Lower lobe of right lung (tissue), 2 donors: Measurements from ENCODE around the gene XPNPEP3. TPM values are rescaled to one million over a fixed set of nuclear protein-coding genes. Genes with fewer than 3 reads are reported as not detected.

Experiments used
- ATAC-seq, 2 donors: fragments of 200-7000 bp; cut with Tn5 transposase; one replicate each; pipeline ENCODE4 v1.9.1; 2020 to 2022; ENCODE audit warnings: mild to moderate bottlenecking in 2 of 2, moderate library complexity in 2 of 2
- DNase-seq: peaks from one replicate; pipeline ENCODE4 v3.0.0-alpha.2; 2020
- H3K27ac ChIP-seq: fragments of 200-600 bp; one replicate; pipeline ENCODE4 v1.8.0; 2022
- H3K27me3 ChIP-seq: fragments of 200-600 bp; one replicate; pipeline ENCODE4 v1.8.0; 2022; ENCODE audit warnings: low read depth
- H3K36me3 ChIP-seq: fragments of 200-600 bp; one replicate; pipeline ENCODE4 v1.8.0; 2022; ENCODE audit warnings: mild to moderate bottlenecking
- H3K4me1 ChIP-seq: fragments of 200-600 bp; one replicate; pipeline ENCODE4 v1.8.0; 2022
- H3K4me3 ChIP-seq: fragments of 200-600 bp; one replicate; pipeline ENCODE4 v1.8.0; 2022; ENCODE audit warnings: mild to moderate bottlenecking
- H3K9me3 ChIP-seq: fragments of 200-600 bp; one replicate; pipeline ENCODE4 v1.8.0; 2022
- CTCF ChIP-seq: fragments of 200-600 bp; IDR thresholded peaks from one replicate; pipeline ENCODE4 v1.8.0; 2022; ENCODE audit warnings: antibody characterized with exemption, mild to moderate bottlenecking
- intact Hi-C: fragments of 100-400 bp; cut with DNase I; formaldehyde crosslinking; loops from one replicate; pipeline ENCODE4 v1.11.0; 2022
- total RNA-seq: library from RNA; stranded (reverse); fragmentation: NEBNext Ultra II Directional; extraction: Animal tissue kit (Norgen Biotek cat#: 25700); gene quantifications from one replicate; pipeline ENCODE4 v1.2.1, GENCODE V29; 2021
- donor health status: DM: no; HTN: yes; CAD: no; lungs with severe emphysema.

XPNPEP3 gene
- total RNA-seq, 1 donor from 2014 or later: 19.1 TPM

- no peak for ATAC-seq
- H3K27me3 ChIP-seq: no peaks in the 10 kb centered on the region
- no peak overlapping the region for H3K27ac ChIP-seq
- no peak for DNase-seq
- peak overlapping the region; percentile 89 for H3K4me3 ChIP-seq
- intact Hi-C loops: no loop called here
- H3K9me3 ChIP-seq: no peaks in the 10 kb centered on the region
- H3K4me1 ChIP-seq: peaks cover 47% of the 10 kb centered on the region
- H3K36me3 ChIP-seq: peaks cover 17% of the 10 kb centered on the region
- no peak for TF ChIP-seq CTCF
Measured at GRCh38 chr22:40853961-40854360, 3.0 kb upstream of the XPNPEP3 start.

- TF ChIP-seq CTCF: no peak
- Histone ChIP-seq H3K27me3 (no peaks in the 10 kb centered on the region), H3K9me3 (no peaks in the 10 kb centered on the region), H3K36me3 (peaks cover 4% of the 10 kb centered on the region), H3K4me3 (peak overlapping the region; percentile 89), H3K27ac (peak overlapping the region; percentile 94), H3K4me1 (peaks cover 47% of the 10 kb centered on the region)
- no peak for ATAC-seq
- intact Hi-C loops: no loop called here
- no peak for DNase-seq
Measured at GRCh38 chr22:40855071-40855978, 1.6 kb upstream of the XPNPEP3 start.

- Histone ChIP-seq H3K27ac (peak overlapping the region; percentile 94), H3K27me3 (no peaks in the 10 kb centered on the region), H3K36me3 (no peaks in the 10 kb centered on the region), H3K4me1 (peaks cover 47% of the 10 kb centered on the region), H3K4me3 (peak overlapping the region; percentile 89), H3K9me3 (no peaks in the 10 kb centered on the region)
- peak; percentile 47 to 49 for ATAC-seq
- DNase-seq: no peak
- intact Hi-C loops: no loop called here
- TF ChIP-seq CTCF: no peak
Measured at GRCh38 chr22:40855979-40856512, 902 bp upstream of the XPNPEP3 start.

GRCh38 chr22:40857309-40857855, 434 bp downstream of the XPNPEP3 start:
- intact Hi-C loops: no loop called here
- H3K4me3 ChIP-seq: peak overlapping the region; percentile 89
- peak overlapping the region; percentile 94 for H3K27ac ChIP-seq
- peaks cover 8% of the 10 kb centered on the region for H3K36me3 ChIP-seq
- DNase-seq (no peak), ATAC-seq (no peak)
- H3K4me1 ChIP-seq: peaks cover 47% of the 10 kb centered on the region
- H3K27me3 ChIP-seq: no peaks in the 10 kb centered on the region
- no peaks in the 10 kb centered on the region for H3K9me3 ChIP-seq
- TF ChIP-seq CTCF: no peak

- Histone ChIP-seq H3K27me3 (no peaks in the 10 kb centered on the region), H3K27ac (no peak within 1 kb of the TSS), H3K9me3 (no peaks in the 10 kb centered on the region), H3K4me1 (peaks cover 15% of the 10 kb centered on the region), H3K4me3 (no peak within 1 kb of the TSS), H3K36me3 (peaks cover 8% of the 10 kb centered on the region)
- intact Hi-C loops: no loop called here
- ATAC-seq (no peak), DNase-seq (no peak)
- TF ChIP-seq CTCF: no peak
Measured at GRCh38 chr22:40862013-40862412, 5.1 kb downstream of the XPNPEP3 start, which contains the start of gene DNAJB7. TSS of gene DNAJB7 (minus strand) at chr22:40862113. CDS start at chr22:40861994, 119 bp downstream.
